Activated T-cell treated with anti-CD3 and anti-CD28 coated beads for 4 hours (primary cell): Measurements from ENCODE around the gene AEBP1.
A peak's percentile ranks its signal among the peaks of the same experiment; 100 is the strongest.

Experiments used
- DNase-seq: peaks from one replicate; pipeline ENCODE4 v3.0.0-alpha.2; 2020

The AEBP1 gene

DNA sequence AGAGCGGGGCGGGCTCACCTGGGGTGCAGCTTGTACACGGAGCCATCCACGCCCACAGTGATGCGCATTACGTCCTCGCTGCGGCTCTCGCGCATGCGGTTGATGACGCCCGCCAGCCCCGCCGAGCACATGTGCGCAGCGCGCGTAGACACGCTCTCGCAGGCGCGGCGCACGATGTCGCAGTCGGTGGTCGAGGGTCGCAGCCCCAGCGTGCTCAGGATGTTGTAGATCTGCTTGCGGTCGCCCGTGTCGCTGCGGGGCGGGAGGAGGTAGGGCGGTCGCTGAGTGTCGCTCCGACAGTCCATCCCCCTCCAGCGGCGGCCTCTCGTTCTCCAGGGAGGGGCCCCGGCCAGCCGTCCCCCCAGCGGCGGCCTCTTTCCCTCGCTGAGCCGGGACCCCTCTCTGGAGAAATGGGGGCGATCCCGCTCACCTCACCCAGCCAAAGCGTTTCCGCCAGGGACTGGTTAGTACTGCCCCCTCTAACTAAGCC is 41.4 kb downstream of the AEBP1 start:
- DNase-seq, result peak; percentile 59

DNA sequence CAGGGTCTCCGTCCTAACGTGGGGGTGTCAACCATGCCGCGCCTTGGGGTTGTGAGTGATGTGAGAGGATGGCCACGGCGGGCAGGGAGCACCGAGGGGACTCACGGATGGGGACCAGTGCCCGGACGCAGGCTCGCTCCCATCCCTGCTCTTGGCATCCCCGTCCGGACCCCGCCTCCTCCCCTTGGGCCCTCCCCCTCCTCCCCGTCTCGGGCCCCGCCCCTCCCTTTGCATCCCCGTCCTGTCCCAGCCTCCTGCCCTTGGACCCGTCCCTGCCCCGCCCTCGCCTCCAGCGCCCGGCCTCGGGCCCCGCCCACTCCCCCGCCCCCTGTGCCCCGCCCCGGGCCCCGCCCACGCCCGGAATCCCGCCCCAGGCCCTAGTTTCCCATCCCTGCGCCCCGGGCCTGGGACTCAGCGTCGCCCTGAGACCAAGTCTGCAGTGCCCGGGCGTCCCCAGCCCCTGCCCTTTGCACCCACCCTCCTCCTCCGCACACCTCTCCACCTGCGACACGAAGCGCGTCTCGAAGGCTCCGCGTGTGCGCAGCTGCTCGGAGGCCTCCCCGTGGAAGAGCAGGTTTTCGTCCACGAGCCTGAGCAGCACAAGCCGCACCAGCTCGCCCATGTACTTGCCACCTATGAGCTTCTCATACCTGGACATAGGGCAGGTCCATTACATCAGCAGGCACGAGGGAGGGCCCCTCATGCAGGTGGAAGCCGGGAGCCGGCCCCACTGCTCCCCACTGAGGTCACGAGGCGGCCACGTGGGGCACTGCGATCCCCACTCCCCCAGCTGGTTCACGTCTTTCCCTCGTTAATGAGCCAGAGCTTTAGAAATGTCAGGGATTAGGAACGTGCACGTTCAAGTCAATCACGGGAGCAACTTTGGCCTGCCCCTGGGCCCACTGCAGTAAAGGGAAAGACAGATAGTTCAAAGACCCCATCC is 42.1 kb downstream of the AEBP1 start:
- DNase-seq, result peak; percentile 55

DNA sequence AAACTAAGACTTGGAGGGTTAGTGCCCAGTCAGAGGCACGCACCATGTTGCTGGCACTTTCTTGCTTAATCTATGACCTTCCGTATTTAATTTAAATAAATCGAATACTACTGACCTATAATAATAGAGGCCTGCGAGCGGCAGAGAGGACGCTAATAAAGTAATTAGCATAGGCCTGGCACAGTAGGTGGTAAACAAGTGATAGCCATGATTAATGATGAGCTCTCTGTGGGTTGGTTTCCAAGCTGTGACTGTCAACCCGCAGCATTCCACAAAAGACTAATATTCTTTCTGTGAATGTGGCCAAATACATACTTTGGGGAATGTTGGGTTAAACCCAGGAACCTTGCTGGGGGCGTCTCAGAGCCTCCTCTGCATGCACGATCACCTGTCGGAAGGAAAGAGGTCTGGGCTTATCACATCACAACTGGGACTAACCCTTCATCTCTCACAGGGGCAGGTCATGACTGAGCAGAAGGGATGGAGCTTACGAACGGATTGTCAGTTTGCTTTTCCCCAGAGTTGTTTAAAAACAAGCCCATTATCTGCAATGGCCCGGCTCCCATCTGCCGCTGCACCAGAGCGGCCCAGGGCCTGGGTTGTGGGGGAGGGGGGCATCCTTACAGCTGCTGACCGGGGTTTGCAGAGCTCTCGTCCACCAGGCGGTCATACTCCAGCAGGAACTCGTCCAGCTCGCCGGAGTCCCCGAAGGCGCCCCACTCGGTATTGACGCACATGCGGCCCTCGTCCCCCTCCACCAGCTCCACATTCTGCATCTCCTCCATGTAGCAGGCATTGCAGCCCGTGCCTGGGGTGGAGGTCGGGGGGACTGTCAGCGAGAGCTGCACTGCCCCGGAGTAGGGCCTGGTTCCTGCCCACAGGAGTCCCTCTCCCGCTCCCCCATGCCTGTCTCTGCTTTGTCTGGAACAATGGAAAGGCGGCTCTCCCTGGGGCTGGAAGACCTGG is 43.2 kb downstream of the AEBP1 start:
- DNase-seq, result no peak

DNA sequence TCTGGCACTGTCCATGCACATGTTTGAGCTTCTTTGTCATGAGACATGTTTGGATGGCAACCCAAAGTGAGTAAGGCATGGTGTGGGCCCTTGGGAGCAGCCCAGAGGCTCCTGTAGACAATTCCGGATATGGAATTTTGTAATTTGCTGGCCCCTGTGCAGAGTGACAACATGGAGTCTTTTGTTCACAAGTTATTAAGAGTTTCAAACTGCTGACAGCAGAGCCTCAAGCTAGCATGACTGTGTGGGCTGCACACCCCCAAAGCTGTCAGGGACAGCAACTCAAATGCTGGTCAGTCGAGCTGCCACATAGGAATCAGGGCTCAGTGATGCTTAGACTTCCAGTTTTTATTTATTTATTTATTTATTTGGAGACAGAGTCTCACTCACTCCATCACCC is 44.0 kb downstream of the AEBP1 start:
- DNase-seq, result no peak

DNA sequence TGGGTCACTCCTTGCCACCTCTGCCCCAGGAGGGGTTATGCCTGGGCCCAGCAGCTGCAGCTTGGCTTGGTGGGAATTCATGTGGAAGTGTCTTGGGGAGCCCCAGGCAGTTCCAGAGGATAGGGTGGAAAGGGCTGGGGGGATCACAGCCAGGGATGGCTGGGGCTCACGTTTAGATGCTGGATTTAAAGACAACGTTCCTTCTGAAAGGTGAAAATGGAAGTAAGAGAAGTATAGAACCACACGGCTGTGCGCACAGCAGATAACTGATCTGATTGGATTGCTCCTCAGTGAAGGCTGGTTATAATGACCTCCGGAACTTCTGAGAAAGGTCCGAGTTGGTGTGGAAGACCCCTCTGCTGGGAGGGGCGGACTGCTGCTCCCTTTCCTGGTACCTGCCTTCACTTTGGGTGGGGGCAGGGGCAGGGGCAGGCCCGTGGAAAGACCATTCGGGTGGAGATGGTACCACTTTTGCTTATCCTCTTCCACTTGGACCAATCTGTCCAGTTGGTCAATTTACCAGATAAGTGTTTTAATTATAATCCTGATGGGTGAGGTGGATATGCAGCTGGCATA is 44.9 kb downstream of the AEBP1 start:
- DNase-seq, result no peak

DNA sequence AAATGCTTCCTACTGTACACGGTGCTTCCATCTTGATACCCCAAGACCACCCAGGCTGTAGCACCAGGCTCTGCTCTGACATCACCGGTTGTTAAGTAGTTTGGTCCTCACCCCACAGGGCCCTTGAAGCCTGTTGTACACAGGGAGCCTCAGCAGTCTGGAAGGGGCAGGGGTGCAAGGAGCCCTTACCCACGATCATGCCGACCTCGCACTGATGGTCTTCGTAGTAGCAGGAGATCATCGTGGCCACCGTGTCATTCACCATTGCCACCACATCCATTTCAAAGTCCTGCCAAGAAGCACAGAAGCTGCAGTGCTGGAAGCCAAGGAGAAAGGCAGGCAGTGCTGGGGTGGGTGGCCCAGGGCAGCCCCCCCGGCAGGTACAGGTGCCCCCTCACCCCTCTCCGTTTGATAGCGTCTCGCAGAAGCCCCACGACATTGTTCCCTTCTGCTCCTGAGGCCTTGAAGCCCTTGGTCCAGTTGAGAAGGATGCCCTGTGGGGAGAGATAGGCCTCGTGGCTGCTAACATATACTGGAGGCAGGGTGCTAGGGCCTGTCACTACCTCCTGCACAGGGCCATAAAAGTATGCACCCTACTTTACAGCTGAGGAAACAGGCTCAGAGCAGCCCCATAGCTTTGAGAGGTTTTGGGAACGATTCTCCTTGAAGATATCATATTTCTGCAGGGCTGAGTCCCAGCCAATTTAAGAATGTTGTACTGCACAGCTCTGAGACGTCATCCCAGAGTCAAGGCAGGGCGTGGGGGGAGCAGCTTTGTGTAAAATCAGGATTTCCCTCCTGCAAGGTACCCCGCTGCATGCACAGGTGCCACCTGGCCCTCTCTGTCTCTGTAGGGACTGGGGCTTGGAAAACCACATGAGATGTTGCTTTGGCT is 45.7 kb downstream of the AEBP1 start:
- no peak for DNase-seq

DNA sequence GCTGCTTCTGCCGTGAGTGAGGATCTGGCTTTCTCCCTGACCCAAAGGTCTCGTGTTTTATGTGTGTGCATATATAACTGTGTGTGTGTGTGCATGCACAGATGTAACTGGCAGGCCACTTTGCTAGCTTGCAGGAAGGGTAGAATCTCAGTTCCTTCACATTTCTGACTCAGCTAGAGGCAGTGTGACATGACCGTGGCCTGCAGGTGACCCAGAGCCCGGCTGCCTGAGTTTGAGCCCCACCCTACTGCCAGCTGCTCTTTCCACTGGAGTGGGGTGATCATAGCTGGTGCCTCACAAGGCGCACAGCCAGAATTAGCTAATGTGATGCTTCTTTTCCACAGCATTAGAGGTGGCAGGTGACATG is 46.3 kb downstream of the AEBP1 start:
- no peak for DNase-seq

DNA sequence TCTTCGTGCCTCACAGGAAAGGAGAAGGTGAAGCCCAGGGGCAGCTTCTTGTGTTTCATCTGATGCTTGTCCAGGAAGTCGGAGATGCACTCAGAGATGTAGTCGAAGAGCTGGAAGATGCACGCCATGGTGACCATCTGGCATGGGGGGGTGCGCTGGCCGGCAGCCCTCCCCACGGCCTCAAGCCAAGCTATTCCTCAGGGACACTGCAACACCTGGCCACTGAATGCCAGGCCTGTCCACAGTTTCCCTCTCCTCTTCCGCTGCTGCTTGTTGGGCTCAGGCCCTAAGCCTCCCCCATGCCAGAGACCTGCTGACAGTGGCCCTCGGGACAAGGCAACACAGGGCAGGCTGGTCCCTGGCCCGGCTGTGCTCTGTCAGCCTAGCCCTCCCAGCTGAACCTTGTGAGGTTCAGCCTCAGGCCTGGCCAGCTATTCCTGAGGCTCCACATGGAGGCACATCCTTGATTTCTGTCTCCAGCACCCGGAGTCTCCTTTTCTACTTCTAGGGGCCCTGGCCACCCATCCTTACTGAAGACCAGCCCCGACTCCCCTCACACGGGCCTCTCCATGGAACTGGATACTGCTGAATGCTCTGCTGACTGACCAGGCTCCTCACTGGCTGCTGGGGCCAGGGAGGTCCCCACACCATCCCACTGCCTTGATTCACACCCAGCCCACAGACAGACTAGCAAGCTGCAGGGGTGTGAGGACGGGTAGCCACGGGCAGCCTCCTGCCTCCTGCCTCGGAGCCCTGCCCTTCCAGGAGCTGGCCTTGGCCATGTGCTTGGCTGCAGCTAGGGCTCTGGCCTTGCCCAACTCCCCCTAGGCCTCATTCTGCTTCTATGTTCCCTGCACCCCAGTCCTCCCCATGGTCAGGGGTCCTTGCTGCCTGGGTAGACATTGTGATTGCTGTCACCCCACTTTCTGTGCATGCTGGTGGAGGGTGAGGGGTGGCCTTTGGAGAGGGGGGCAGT is 47.1 kb downstream of the AEBP1 start:
- DNase-seq, result no peak

DNA sequence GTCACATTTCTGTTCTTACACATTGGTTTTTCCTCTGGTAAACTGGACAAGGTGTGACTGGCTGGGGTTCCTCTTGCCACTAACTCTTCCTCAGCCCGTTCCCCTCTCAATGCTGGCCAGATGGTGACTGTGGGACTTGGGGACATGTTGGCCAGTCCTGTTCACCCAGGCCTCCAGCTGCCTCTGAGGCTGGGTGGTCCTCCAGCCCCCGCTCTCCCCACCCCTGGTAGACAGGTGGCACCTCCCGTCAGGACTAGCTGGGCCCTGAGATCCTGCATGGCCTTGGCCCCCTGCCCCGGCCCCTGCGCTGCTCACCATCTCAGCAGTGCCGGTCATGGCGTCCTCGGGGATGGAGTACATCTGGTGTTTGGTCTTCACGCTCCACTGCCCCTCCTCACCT is 47.8 kb downstream of the AEBP1 start:
- no peak for DNase-seq

DNA sequence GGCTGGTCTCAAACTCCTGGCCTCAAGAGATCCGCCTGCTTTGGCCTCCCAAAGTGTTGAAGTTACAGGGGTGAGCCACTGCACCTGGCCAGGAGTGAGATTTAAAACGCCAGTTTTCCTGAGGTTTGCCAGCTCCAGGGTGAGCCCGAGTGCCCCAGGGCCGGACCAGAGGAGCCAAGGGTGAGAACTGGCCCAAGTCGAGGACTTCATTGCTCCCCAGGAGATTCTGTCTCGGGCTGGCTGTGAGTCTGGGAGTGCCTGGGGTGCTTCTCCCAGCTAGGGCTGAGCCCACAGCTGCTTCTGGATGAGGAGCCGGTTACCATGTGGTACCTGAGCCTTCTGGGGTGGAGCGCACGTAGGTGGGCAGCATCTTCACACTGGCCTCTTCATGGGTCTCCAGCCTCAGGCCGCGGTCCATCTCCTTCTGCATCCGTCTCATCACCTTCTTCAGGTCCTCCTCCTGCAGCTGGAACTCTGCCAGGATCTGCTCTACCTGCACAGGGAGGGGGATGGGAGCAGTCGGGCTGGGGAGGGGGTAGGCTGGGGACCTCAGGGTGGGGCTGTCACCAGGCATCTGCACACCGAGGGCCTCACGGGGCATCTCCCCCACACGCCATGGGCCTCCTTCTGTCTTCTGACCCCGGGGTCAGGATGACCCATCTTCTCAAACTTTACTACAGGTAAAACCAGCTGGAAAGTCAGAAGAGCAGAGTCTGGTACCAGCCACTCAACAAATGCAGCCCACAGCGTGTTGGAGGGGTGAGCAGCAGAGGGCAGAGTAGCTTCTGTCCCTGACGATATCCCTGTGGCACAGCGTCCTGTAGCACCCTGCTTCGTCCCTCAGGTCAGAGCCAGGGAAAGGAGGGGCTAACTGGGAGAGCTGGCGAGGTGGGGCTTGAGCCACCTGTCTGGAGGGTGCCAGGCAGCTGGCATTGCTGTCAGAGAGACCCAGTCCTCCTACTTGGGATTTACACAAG is 49.1 kb downstream of the AEBP1 start:
- no peak for DNase-seq

DNA sequence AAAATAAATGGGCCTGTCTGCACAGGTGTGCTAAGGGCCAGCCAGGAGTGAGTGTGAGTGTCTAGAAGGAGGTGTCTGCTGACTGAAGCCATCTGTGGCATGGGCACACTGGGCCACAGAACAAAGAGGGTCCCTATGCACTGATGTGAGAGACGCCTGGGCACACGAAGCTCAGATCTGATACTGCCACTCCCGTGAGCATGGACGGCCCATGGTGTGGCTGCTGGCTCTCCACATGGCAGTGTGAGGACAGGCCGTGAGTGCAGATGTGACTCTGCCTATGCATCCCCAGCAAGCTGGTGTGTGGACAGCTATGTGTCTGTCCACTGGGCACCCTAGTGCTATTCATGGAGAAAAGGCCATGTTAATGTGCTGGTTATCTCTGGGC is 49.8 kb downstream of the AEBP1 start:
- no peak for DNase-seq

DNA sequence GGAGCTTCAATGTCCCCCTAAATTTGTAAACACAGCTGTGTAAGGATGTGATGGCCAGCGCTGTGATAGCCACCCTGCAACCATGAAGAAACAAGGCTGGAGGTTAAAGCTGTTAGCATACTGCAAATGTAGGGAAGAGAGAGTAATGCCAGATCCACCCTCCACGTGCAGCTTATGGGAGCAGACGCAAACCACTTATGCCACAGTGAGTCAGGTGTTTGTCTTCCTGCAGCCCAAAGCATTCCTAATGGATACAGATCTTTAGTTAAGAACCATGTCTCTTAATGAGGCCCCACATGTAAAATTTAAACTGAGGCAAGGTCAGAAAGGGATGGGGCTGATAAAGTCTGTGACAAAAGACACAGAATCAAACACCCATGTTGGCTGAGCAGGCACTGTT is 50.6 kb downstream of the AEBP1 start:
- no peak for DNase-seq

DNA sequence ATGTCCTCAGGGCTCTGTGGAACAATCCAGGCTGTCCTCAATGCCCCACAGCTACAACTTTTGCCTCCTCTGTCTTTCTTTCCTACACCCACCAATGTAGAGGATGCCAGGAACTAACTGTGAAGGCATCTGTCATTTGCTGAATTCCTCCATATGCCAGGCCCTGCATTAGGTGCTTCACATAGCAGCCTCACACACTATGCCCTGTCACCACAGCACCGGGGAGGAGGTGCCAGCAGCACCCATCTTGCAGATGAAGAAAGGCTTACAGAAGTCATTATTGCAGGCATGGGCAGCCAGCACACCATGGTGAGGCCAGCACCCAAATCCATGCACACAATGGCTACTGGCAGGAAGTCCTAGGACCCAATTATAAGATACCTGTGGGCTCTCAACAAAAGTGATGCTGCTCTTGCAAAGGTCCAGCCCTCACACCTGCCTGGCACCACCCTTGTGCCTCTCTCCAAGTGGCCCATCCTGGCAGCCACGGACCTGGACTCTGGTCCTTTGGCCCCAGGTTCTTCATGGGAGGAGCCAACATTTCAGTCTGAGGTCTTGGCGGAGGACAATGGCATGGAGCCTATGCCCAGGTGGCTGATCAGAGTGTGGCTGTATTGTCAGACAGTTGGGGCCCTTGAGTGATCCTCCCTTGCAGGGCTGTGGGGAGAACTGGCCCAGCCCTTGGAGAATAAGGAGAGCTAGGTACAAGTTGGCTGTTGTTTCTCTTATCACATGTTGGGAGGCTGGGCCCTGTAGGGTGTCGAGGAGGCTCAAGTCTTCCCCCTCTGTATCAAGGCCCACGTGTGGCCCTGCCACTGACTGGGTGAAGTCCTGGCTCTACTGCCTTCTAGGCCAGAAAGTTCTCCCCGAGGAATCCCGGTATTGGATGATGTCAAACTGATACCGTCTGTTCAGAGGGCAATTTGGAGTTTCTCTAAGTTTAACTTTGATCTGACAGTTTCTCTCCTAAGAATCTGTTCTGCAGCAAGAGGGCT is 51.3 kb downstream of the AEBP1 start:
- DNase-seq, result no peak

DNA sequence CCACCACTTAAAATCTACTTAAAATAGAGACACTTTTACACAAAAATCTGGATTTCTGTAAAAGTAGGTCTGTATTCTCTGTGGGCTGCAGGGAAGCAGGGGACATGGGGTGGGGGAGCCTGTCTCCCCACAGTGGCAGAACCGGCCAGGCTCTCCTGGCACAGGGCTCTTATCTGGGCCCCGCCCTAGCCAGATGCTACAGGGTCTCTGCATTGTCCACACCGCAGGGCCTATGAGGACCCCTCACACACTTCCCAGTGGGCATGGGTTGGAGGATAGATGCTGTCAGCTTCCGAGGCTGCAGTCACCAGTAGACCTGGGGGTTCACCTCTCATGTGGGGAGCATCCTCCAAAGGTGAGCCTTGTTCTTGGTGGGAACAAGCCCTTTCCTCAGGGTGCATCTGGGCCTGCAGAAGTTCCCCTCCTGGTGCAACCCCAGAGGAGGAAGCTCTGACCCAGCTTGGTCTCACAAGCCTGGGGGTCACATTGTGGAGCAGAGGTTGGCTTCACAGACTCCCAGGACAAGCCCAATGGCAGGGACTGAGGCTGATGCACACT is 52.4 kb downstream of the AEBP1 start:
- no peak for DNase-seq

DNA sequence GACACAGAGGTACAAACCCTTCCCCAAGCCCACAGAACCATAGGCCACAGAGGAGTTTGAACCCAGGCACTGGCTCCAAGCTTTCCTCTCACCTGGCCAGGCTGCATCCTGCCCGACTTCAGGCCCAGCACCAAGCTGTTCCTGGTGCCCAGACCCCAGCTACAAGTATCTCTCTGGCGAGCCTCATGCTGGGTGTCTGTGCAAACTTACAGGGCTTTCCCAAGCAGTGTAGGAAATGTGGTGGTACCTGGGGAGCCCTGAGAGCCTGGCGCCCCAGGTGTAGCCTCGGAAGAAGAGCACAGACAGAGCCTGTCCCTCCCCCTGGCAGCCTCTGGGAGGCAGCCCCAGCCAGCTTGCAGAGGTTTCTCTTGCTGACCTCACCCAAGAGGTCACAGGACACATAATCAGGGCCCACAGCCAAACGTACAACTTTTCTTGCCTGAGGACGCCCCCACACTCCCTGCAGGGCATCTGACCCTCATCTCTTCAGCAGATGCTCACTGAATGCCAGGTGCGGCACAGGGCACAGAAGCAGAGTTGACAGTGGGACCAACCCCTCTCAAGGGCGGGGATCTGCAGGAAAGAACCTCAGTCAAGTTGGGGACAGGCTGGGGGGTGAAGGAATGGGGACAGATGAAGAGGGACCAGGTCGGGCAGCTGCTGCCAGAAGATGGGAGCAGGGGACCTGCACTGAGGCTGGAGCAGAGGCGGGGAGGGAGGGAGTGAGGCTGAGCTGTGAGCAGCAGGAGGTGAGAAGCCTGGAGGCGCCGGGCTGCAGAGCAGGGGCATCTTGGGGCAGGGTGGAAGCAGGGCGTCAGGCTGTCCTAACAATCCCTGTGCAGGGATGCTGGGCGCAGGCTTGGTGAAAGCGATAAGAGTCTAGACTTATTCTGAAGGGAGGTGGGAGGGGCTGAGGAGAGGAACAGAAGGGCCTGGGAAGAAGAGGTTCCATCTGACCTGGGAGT is 53.3 kb downstream of the AEBP1 start:
- no peak for DNase-seq

DNA sequence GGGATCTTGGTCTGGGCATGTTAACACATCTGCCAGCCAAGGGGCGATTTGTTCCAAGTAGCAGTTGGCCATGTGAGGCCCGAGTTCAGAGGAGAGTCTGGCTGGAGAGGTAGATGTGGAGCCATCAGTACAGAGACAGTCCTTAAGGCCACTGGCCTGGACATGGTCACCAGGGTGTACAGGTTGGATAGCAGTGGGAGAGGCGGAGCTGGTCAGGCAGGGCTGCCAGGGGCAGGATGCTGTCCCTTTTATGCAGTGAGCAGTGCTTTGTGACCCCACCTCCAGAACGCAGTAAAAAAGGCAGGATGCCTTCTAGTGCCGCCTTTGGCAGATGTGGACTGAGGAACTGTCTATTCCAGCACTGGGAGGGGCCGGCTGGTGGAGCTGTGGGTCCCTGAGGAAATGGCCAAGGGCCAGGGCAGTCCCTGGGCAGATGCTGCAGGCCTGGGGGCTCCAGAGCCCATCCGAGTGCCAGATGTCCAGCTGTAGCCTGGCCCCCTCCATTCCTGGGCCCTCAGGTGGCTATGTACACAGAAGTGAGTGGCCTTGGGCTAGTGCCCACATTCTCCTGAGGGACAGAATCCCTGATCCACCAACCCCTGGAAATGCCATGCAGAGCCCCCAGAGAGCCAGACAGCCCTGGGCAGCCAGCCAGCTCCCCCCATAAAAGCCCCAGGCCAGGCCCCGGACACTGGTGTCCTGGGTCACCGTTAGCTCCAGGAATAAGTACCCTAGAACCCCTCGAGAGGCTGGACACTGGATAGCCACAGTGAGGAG is 54.1 kb downstream of the AEBP1 start:
- no peak for DNase-seq
